ENCODE data around the gene CCL15.
"Not testable (repeated sequence)": the region's sequence is repeated elsewhere in the genome, so short reads cannot be mapped to it uniquely, and the experiment has no call there.

CCL15 gene

GRCh38 chr17:36001110-36001771 is at the start of gene CCL15:
CCL15 (minus strand) TSS chr17:36001553; CDS start chr17:36001492, 61 bp downstream.
- DNase-seq (ENCODE audit: low spot score), result no peak

- DNase-seq (ENCODE audit: low spot score), result no peak
Observed at GRCh38 chr17:36049643-36050042, 48.3 kb upstream of the CCL15 start.

- DNase-seq (ENCODE audit: low spot score), result no peak
Observed at GRCh38 chr17:36048066-36048465, 46.7 kb upstream of the CCL15 start.

- DNase-seq (ENCODE audit: low spot score), result no peak
Observed at GRCh38 chr17:36036235-36036634, 34.9 kb upstream of the CCL15 start.

- no peak for DNase-seq (ENCODE audit: low spot score)
Observed at GRCh38 chr17:36034127-36034526, 32.8 kb upstream of the CCL15 start.

- DNase-seq (ENCODE audit: low spot score), result no peak
Observed at GRCh38 chr17:36030956-36031355, 29.6 kb upstream of the CCL15 start.

- DNase-seq (ENCODE audit: low spot score), result no peak
Observed at GRCh38 chr17:36027761-36028160, 26.4 kb upstream of the CCL15 start.

- no peak for DNase-seq (ENCODE audit: low spot score)
Observed at GRCh38 chr17:36024106-36024869, 22.9 kb upstream of the CCL15 start.

- no peak for DNase-seq (ENCODE audit: low spot score)
Observed at GRCh38 chr17:36019423-36019822, 18.1 kb upstream of the CCL15 start.

- no peak for DNase-seq (ENCODE audit: low spot score)
Observed at GRCh38 chr17:36017799-36018198, 16.4 kb upstream of the CCL15 start, which contains the start of gene CCL23. CCL23 (minus strand) TSS chr17:36017972; CDS start chr17:36017897, 75 bp downstream.

- no peak for DNase-seq (ENCODE audit: low spot score)
Observed at GRCh38 chr17:36016555-36016954, 15.2 kb upstream of the CCL15 start.

- not testable (repeated sequence) for DNase-seq (ENCODE audit: low spot score)
Observed at GRCh38 chr17:36015895-36016294, 14.5 kb upstream of the CCL15 start.

GRCh38 chr17:36014946-36015345 is 13.6 kb upstream of the CCL15 start:
- no peak for DNase-seq (ENCODE audit: low spot score)

- DNase-seq (ENCODE audit: low spot score), result no peak
Observed at GRCh38 chr17:36011201-36011600, 9.8 kb upstream of the CCL15 start.

- no peak for DNase-seq (ENCODE audit: low spot score)
Observed at GRCh38 chr17:36008998-36009665, 7.8 kb upstream of the CCL15 start.

GRCh38 chr17:36004594-36005108 is 3.3 kb upstream of the CCL15 start:
- DNase-seq (ENCODE audit: low spot score), result no peak

GRCh38 chr17:36002631-36003030 is 1.3 kb upstream of the CCL15 start:
- DNase-seq (ENCODE audit: low spot score), result no peak

- DNase-seq (ENCODE audit: low spot score), result no peak
Observed at GRCh38 chr17:36001862-36002603, 680 bp upstream of the CCL15 start.

GRCh38 chr17:36000732-36001109 is 632 bp downstream of the CCL15 start:
- DNase-seq (ENCODE audit: low spot score), result no peak

- DNase-seq (ENCODE audit: low spot score), result no peak
Observed at GRCh38 chr17:35998756-35999155, 2.6 kb downstream of the CCL15 start.

GRCh38 chr17:35998018-35998545 is 3.3 kb downstream of the CCL15 start:
- DNase-seq (ENCODE audit: low spot score), result no peak

- DNase-seq (ENCODE audit: low spot score), result not testable (repeated sequence)
Observed at GRCh38 chr17:35995346-35995745, 6.0 kb downstream of the CCL15 start.

Measured in ecto neural progenitor cell (in vitro differentiated cells).